LHCN-M2 (cell line): ENCODE data around the gene MACROH2A2. TPM values are rescaled to one million over a fixed set of nuclear protein-coding genes. Genes with fewer than 3 reads are reported as not detected.

Experiments used
- DNase-seq: peaks from one replicate; pipeline ENCODE4 v3.0.0-alpha.2; 2012; ENCODE audit warnings: low read depth
- total RNA-seq: library from RNA; depleted of rRNA; stranded (reverse); fragments of >200 nt; gene quantifications from 2 replicates; pipeline ENCODE4 v1.2.3, GENCODE V29; 2014

The MACROH2A2 gene
- total RNA-seq, 1 experiment from 2014 or later, result 13.3 TPM

DNA sequence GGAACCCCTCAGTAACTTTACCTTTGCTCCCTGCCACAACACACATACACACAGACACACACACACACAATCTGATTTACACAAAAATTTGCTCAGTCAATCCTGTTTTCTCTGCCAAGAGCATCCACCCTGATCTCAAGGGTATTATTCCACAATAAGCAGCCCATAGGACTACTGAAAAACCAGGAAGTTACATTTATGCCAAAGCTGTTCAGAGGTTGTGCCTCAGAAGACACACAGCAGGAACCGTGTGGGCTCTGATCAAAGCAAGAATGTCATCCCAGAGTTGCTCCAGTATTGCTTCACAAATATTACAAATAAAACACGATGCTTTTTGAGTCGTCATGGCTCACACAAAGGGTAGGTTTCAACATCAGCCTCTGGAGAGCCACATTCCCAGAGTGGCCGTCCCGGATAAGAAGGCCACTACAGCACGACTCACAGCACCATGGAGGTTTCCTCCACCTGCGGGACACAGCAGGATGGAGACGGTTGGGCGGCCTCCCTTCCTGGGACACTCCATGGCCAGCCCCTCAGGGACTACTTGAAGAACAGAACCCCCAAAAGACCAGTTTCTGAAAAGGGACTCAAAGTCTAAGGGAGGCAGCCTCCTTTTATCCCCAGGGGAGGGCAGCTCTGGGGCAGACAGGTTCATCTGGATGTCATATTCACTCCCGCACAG lies 78.4 kb downstream of the MACROH2A2 start:
- DNase-seq, result peak; percentile 35

DNA sequence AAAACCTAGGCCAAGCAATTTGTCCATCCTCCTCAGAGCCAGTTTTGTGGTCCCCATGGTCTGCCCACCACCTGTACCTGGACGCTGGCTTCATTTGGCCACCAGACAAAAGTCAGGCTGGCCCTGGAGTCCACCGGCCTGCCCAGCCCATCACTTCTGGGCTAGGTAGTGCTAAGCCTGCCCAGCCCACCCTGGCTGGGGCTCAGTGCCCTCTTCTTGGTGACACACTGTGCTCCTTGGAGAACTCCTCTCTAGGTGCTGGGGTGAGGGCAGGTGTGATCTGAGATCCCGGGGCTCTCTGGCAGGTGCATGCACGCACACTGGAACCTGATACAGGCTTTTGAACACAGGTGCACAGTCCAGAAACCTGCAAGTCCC lies 78.9 kb downstream of the MACROH2A2 start:
- no peak for DNase-seq

DNA sequence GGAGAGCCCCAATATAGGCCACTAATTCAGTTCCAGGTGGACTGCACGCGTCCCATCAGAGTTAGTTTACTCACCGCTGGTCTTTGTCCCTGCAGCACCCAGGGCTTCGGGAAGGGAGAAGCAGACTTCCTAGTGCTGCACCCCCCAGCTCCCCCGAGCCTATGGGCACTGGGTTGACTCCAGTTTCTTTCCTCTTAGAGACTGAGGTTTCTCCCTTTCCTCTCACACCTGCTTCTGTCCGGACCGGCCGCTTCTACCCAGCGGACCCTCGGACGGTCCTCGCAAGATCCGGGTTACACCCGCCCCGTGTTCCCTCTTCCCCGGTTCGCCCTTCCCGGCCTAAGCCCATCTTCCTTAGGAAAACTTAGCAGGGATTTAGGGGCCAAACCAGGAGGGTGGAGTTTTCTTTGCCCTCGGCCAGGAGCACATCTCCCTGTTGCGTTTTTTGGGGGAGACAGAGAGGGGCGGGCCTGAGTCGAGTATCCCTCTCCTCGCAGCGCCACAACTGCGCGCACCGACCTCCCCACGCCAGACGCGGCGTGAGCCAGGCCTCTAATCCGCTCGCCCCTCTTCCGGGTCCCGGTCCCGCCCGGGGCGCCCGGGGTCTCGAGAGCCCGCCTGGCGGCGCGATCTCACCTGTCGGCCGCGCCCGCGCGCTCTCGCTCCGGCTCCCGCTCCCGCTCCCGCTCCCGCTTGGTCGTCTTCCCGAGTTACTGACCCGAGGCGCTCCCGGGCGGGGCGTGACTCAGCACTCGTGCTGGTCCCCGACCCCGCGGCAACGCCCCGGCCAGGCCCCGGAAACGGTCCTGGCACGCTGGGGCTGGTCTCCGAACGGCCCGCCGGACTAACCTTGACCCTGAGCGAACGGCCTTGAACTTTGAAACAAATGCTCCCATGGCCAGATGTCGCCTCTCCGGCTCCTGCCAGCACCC lies 79.7 kb downstream of the MACROH2A2 start, which contains the start of gene AIFM2:
Gene AIFM2 (minus strand): TSS at position 728 of the 932 bp plus-strand sequence. CDS start 8,741 bp downstream, outside the sequence.
- DNase-seq, result peak; percentile 64

DNA sequence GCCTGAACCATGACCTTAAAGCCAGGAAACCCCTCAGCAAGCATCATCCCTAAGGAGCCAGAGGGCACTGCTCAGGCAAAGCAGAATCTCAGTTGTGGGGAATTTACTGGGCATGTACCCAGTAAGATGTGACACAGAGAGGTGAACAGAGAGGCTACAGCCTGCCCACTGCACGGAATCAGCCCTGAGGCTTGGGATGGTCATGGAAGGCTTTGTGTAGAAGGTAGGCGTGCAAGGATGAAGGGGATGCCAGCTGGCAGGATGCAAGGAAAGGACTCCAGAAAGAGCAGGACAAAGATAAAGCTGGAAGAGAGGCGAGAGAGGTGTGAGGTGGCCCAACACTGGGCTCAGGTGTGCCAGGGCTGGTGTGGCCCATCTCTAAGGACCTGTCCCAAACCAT lies 82.4 kb downstream of the MACROH2A2 start:
- DNase-seq, result no peak

DNA sequence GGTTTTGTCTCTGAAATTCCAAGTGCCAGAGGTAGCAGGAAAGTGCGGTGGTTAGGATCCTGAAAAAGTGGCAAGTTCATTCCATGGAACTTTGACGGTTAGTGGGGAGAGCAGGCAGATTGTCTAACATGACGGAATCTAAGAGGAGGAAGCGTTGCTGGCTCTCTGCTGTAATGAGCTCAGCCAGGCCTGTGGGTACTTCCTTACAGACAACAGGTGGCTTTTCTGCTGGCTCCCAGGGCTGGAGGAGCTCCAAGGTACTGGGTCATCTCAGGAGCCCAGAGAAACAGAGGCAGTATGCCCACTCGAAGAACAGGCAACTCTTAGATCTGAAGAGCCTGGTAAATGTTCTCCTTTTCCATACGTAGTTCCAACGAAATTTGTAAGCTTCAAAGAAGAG lies 83.0 kb downstream of the MACROH2A2 start:
- no peak for DNase-seq

DNA sequence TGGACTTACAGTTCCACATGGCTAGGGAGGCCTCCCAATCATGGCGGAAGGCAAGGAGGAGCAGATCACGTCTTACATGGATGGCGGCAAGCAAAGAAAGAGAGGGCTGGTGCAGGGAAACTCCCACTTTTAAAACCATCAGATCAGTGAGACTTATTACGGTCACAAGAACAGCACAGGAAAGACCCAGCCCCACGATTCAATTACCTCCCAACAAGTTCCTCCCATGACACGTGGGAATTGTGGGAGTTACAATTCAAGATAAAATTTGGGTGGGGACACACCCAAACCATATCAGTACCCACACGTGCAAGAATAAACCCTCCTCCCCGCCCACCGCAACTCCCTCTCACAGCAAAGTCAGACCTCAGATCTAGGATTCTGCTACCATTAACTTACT lies 84.5 kb downstream of the MACROH2A2 start:
- no peak for DNase-seq

DNA sequence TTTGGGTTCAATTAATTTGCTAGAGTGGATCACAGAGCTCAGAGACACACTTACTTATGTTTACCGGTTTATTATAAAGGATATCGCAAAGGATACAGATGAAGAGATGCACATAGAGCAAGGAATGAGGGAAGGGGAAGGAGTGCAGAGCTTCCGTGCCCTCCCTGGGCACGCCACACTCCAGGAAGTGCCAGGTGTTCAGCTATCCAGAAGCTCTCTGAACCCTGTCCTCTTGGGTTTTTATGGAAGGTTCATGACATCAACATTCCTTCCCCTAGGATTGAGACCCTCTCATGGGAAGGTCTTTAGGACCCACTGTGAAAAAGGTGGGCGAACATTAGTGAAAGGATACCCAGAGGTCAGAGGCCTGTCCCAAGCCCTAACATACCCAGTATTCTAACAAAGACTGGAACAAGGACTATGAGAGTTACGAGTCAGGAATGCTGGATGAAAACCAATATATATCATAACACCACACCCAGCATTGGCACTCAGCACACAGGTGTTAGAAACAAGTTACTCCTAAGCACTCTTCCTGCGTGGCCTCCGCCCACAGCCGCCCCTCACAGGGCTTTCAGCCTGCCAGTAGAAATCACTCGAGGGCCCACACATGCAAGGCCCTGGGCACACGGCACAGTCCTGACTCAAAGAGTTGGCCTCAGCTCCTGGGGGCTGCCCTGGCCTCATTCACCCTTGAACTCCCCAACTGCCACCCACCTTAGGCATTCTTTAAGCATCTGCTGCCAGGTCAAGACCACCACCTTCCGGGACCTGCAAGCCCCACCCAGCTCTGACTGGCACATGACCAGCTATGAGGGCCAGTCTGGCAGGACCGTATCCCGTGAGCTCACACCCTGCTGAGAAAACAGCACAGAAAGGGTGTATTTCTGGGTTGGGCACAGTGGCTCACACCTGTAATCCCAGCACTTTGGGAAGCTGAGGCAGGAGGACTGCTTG lies 85.6 kb downstream of the MACROH2A2 start:
- DNase-seq, result no peak

DNA sequence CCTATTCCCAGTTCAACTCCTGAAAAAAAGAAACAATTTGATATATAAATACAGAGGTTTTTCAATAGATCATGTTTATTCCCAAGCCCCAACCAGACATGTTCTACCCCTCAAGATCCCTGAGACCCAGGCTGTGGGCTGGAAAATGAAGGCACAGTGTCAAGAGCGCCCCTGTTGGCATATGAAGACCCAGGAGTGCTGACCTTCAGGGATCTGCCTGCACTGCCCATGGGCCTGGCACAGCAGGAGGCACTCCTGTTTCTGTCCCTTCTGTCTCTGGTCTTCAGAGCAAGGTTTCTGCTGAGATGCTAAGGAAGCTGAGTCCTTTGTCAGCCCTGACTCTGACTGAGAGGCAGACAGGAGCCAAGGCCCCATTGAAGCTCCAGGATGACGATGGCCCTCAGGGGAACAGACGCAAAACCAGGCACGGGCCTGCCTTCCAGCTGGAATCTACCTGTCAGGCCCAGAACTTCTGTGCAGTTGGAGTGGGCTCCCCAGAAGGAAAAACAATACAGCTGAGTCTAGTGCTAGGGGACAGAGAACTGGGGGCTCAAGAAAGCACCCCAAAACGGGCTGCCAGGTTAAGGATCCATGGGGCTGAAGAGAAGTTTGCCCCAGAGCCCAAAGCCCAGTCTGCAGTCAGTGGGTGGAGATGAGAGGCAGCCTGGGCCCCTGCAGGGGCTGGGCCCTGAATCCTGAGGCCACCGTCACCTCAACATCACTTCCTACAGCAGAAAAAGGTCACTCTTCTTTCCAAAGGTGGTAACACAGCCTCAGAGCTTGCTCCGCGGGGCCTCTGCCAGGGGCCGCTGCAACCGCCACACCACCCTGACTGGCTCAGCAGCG lies 86.7 kb downstream of the MACROH2A2 start:
- no peak for DNase-seq

DNA sequence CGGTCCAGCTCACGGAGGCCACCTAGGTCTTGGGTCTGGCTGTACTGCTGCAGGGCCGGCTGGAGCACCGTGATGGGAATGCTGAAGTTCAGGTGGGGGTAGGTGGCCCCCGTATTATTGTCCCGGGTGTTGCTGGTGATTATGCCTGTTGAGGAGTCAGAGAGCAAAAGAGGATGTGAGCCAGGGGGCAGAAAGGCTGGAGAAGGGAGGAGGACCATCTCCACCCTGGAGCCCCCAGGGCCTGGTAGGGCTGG lies 87.3 kb downstream of the MACROH2A2 start:
- no peak for DNase-seq

DNA sequence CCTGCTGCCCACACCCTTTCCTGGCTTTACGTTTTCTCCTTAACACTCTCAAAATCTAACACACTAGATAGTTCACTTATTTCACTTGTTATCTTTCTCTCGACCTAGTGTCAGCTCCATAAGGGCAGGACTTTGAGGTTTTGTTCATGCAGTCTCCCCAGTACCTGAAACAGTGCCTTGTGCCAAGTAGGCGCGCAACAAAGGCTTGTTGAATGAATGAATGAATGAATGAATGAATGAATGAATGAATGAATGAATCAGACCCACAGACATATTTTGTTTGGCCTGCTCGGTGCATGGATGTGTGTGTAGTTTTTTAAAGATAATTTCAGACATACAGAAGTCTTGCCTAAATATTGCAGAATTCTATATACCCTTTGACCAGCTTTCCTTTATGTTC lies 87.7 kb downstream of the MACROH2A2 start:
- no peak for DNase-seq

DNA sequence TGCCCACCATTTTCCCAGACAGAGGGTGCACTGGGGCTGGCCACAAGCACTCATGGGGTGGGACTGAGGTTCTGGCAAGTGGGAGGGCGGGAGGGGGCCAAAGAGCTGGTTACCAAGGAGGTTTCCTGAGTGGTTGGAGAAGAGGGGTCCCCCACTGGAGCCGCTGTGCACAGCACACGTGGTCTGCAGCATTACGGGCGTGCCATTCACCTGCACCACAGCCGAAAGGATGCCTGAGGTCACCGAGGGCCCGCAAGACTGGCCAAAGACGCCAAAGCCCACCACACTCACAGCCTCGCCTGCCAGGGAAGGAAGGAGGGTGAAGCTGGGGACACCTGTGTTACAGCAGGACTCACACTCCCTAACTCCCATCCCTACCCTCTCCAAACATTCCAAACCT lies 89.9 kb downstream of the MACROH2A2 start:
- DNase-seq, result no peak

DNA sequence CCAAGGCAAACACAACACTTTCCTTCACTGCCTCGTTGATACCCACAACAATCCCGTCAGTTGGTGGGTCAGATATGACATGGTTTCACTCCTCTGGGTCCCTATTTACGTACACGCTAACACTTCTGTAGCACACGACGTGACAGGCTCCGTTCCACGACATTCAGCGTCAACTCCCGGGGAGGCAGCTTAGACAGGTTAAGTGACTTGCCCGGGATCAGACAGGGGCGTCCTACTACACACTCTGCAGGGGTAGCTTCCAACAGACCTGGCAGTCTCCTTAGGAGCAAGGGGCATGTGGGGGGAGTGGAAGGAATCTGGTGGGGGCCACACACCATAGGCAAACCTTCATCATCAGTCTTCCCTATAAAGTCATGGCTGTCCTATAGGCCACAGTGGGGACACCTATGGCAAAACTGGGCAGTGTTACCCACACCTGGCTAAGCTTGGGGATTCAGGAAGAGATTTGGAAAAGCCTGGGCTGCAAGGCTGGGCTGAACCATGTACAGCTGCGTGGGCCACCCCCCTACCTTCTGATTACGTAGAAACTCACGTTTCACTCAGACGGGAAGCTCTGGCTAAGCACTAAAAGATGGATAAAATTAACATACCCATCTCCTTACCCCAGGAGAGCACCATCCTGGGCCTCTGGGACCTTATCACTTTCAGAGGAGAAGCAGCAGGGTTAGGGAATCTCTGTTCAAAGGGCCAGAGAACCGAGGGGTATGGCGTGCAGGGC lies 91.9 kb downstream of the MACROH2A2 start:
- no peak for DNase-seq

DNA sequence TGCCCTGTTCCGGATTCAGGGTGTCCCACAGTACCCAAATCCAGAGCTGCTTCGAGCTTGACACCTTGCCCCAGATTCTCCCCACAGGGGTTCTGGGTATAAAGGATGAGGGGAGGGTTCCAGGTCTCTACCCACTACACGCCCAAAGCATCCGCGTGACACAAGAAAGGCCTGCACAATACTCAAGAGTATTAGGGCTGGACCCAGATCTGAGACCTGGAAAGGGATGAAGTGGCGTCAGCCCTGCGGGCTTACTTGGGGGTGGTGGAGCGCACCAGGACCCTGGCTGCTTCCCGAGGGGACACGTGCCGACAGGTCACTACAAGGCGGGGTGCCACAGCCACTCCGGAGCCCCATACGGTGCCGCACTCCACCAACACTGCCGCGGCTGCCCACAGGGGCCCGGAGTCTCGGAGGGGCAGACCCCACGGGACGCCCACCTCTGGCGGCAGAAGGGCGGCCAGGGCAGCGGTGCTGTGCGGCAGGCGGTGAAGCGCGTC lies 92.6 kb downstream of the MACROH2A2 start:
- DNase-seq, result no peak

DNA sequence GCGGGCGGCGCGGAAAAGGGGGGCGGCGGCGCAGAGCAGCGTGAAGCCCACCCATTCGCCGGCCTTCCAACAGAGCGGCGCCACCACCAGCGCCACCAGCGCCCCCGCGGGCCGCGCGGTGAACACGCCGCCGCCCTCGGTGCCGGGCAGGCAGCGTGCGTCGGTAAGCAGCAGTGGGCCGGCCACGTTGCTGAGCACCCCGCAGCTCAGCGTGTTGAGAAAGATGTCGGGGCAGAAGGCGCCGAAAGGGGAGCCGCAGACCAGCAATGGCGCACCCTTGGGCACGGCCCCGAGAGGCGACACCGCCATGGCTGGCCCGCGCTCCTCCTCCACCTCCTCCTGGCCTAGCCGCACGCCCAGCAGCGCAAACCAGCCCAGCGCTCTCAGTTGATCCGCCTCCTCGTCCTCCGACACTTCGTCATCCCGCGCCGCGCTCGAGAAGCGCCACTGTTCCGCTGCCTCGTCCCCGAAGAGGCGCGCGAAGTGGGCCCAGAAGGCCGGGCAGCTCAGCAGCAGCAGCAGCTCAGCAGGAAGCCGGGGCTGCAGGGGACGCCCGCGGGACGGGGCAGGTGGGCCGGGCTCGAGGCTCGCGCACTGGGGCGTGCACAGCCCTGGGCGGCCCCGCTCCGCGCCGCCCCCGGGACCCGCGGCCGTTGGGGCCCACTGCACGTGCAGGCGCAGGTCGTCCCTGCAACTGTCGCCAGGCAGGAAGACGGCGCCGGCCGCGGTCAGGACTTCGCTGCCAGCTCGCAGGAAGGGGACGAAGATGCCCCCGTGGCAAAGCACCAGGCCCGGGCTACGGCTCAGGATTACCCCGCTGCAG lies 93.2 kb downstream of the MACROH2A2 start:
- DNase-seq, result peak; percentile 63

DNA sequence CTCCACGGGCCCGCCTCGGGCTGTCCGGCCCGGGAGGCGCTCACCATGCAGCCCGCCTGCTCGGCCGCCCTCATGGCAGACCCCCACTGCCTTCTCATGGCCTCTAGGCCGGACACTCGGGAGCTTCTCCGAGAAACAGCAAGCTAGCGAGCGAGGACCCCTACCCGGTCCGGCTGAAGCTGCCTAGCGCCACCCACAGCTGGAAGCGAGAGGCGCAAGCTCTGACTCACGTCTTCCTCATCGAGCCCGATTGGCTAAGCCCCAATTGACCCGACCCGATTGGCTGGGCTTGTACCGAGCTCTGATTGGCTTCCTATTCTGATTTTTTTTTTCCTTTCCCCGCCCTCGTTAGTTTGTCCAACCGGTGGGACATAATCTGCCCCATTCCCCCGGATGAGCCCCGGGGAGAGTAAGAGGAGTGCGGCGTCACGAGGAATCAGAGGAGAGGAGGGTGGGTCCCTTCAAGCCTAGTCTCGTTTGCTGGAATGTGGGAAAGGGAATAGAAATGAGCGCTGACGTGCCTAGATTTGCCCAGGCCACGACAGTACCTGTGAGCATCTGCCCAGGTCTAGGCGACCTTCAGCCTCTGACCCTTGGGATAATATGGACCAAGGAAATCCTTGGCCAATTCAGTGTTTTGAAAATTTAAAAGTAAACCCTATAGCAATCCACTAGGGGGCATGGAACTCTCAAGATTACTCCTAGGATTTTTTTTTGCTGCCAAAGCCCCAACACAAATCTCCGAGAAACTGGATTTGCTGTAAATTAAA lies 94.0 kb downstream of the MACROH2A2 start, which contains the start of gene TYSND1:
Gene TYSND1 (minus strand): TSS at position 212 of the 770 bp plus-strand sequence. CDS start 114 bp downstream, at position 98.
- DNase-seq, result peak; percentile 98

DNA sequence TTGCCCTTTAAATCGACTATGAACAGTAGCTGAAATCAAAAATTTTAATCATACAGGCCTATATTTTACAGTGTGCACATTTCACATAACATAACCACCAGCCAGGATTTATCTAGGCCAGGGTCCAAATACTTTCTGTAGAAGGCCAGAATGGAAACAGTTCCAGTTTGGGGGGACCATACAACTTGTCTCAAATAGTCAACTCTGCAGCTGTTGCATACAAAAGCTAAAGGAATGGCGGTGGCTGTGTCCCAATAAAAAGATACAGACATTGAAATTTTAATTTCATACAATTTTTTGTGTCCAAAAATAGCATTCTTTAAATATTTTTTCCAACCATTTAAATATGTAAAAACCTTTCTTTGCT lies 94.6 kb downstream of the MACROH2A2 start:
- no peak for DNase-seq

DNA sequence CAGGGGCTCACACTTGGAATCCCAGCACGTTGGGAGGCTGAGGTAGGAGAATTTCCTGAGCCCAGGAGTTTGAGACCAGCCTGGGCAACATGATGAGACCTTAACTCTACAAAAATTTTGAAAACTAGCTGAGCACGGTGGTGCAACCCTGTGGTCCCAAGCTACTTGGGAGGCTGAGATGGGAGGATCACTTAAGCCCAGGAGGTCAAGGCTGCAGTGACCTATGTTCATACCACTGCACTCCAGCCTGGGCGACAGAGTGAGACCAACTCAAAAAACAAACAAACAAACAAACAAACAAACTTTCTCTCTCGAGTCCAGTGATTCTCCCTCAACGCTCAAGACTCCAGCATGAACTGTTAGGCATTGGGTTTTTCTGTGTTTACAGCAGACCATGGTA lies 95.9 kb downstream of the MACROH2A2 start:
- DNase-seq, result no peak

DNA sequence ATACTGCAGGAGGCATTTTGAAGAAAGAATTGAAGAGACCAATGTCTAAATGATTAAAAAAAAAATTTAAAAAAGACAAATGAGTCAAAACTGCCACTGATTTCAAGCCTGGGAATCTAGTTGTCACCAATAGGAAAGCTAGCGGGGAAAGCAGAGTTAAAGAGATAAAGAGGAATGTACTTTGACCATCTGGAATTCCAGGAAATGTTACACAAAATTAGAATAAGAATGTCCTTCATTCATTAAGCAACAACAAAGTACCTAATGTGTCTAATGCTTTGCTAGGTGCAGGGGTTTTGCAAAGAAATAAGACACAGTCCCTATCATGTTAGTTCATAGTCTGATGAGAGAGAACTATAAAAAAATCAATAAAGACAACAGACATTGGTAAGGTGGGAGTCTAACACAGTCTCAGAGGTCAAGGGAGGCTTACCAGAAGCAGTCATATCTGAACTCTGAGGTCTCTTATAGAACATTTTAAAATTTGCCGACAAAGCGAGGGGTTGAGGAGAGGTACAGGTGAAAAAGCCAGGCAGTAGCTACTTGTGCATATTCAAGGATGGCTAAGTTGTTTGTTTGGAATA lies 102.7 kb downstream of the MACROH2A2 start:
- no peak for DNase-seq
